ENCODE data around the gene MYO1D. TPM values are rescaled to one million over a fixed set of nuclear protein-coding genes. Genes with fewer than 3 reads are reported as not detected.
"Not testable (repeated sequence)": the region's sequence is repeated elsewhere in the genome, so short reads cannot be mapped to it uniquely, and the experiment has no call there.

The MYO1D gene
- total RNA-seq (2021; ENCODE audit: unreplicated experiment) (1.3 TPM), Bru-seq, nascent RNA (percentile 26 among the genes with signal in this experiment), BruChase-seq, experiment 1, labeled RNA remaining after a 2-hour chase (percentile 24 among the genes with signal in this experiment), BruChase-seq, experiment 2, labeled RNA remaining after a 6-hour chase (percentile 24 among the genes with signal in this experiment)
- polyA plus RNA-seq (2012; ENCODE audit: insufficient read length), result 0.87 TPM
- long read RNA-seq, partial matches to known transcripts, result 0 of 3 reads
- long read RNA-seq, other reads (novel, unspliced or antisense), result 1 of 3 reads

DNA sequence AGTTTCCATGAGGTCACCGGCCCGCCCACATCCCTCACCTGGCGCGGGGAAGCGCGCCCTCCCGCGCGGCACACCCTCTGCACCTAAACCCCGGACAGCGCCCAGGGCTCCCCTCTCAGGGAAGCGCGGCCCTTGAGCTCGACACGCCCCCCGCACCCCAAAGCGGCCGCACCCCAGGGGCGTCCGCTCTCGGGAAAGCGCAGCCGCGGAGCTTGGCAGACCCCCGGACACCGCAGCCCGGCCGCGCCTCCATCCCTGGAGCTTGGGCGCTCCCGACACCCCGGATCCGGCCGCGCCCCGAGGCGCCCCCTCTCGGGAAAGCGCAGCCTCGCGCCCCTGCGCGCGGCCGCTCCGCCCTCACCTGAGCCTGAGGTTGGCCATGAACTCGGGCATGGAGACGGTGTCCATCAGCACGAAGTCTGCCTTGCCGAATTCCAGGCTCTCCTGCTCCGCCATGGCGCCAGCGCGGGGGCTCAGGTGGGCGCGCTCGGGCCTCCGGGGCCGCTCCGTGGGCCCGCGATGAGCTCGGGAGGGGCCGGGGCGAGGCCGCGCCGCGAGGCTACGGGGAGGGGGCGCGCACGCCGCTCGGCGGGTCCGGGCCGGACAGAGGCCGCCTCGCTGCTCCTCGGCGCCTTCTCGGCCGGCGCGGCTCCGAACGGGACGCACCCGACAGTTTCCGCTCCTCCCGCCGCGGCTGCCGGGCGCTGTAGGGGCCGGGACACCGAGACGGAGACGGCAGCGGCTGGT is at the start of gene MYO1D:
TSS of gene MYO1D (minus strand) at position 708 of the 747 bp plus-strand sequence. CDS start at position 456, 252 bp downstream.
- Histone ChIP-seq H3K27me3 (ENCODE audit: control insufficient read depth, insufficient read depth, low read length) (peaks cover 20% of the 10 kb centered on the region), H3K4me3 (ENCODE audit: low read depth in 2 of 2, low read length in 2 of 2) (peak within 1 kb of the TSS; percentile 59 to 67), H3K27ac (ENCODE audit: low read length) (no peak within 1 kb of the TSS), H3K36me3 (ENCODE audit: control insufficient read depth, insufficient read depth, low read length) (no peaks in the 10 kb centered on the region), H3K4me1 (ENCODE audit: control insufficient read depth, insufficient read depth, low read length) (peaks cover 3% of the 10 kb centered on the region; the same call in 1 of the 2 replicates), H3K9me3 (ENCODE audit: control insufficient read depth, insufficient read depth, low read depth, low read length) (no peaks in the 10 kb centered on the region)
- intact Hi-C loops (cut with micrococcal nuclease; ENCODE audit: unreplicated experiment) (loop anchor here (2.0 kb wide), 1 partner anchor 94 kb away; no protein-coding TSS in a partner anchor), in situ Hi-C loops (cut with HindIII; ENCODE audit: low pct_unique_long_range_greater_than_20kb, low sequenced_read_pairs) (no loop called here)
- TF ChIP-seq POLR2AphosphoS5 (IDR thresholded peaks at IDR 0.05; ENCODE audit: low read depth, low read length) (no peak), REST (IDR thresholded peaks at IDR 0.05; ENCODE audit: insufficient read depth in 1 of 2, low read depth in 2 of 2, low read length in 1 of 2) (no peak), TCF7L2 (IDR thresholded peaks at IDR 0.05; ENCODE audit: low read depth, low read length) (no peak), SIN3A (IDR thresholded peaks at IDR 0.05; ENCODE audit: borderline replicate concordance, insufficient read depth, low read depth, low read length) (no peak), CTCF (IDR thresholded peaks at IDR 0.05) (no peak)
- DNase-seq (ENCODE audit: low read depth, low spot score) (no peak), ATAC-seq (peak; percentile 68)
- BruUV-seq (replicated peaks), result no TSS peak
- POLR2A ChIA-PET, result interaction anchor here (0.6 kb wide), 2 partner anchors 10 to 213 kb away, joined by 3 to 4 read pairs; no protein-coding TSS in a partner anchor
- CTCF ChIA-PET, result interaction anchor here (0.6 to 2.3 kb wide), 8 partner anchors 11 to 204 kb away, joined by 3 to 16 read pairs (median 3); a partner anchor contains a TSS

GRCh38 chr17:32926183-32926582 is 49.3 kb upstream of the MYO1D start:
- peaks cover 4% of the 10 kb centered on the region; the same call in 1 of the 2 replicates for H3K4me1 ChIP-seq (ENCODE audit: control insufficient read depth, insufficient read depth, low read length)
- CTCF ChIA-PET, result no interaction called here
- H3K27ac ChIP-seq (ENCODE audit: low read length), result no peak overlapping the region
- in situ Hi-C loops (cut with HindIII; ENCODE audit: low pct_unique_long_range_greater_than_20kb, low sequenced_read_pairs) (no loop called here), intact Hi-C loops (cut with micrococcal nuclease; ENCODE audit: unreplicated experiment) (no loop called here)
- BruUV-seq (replicated peaks), result no TSS peak
- H3K36me3 ChIP-seq (ENCODE audit: control insufficient read depth, insufficient read depth, low read length), result no peaks in the 10 kb centered on the region
- DNase-seq (ENCODE audit: low read depth, low spot score), result no peak
- no peak for ATAC-seq
- peaks cover 26% of the 10 kb centered on the region for H3K27me3 ChIP-seq (ENCODE audit: control insufficient read depth, insufficient read depth, low read length)
- POLR2A ChIA-PET, result no interaction called here
- TF ChIP-seq SIN3A (IDR thresholded peaks at IDR 0.05; ENCODE audit: borderline replicate concordance, insufficient read depth, low read depth, low read length), result no peak
- no peak for TF ChIP-seq CTCF (IDR thresholded peaks at IDR 0.05)
- no peak for TF ChIP-seq REST (IDR thresholded peaks at IDR 0.05; ENCODE audit: insufficient read depth in 1 of 2, low read depth in 2 of 2, low read length in 1 of 2)
- no peak for TF ChIP-seq POLR2AphosphoS5 (IDR thresholded peaks at IDR 0.05; ENCODE audit: low read depth, low read length)
- no peak for TF ChIP-seq TCF7L2 (IDR thresholded peaks at IDR 0.05; ENCODE audit: low read depth, low read length)
- H3K4me3 ChIP-seq (ENCODE audit: low read depth in 2 of 2, low read length in 2 of 2), result no peak overlapping the region
- no peaks in the 10 kb centered on the region for H3K9me3 ChIP-seq (ENCODE audit: control insufficient read depth, insufficient read depth, low read depth, low read length)

DNA sequence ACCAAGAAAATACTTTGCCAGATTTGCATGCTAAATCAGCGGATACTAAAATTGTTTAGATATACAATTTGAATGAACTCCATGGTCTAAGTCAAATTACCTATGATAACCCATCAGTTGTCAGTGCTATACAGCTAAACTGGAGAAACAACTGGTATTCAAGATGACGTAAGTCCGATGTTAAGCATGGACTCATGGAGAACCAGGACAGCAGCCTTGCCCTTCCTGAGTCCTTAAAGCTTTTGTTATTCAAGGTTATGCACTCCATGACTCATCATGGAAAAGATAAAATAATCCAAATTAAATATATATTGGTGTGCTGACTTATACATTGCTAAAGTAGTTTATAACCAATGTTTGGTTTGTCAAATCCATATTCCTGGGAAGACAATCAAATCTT is 47.0 kb upstream of the MYO1D start:
- in situ Hi-C loops (cut with HindIII; ENCODE audit: low pct_unique_long_range_greater_than_20kb, low sequenced_read_pairs); H3K4me1 ChIP-seq (ENCODE audit: control insufficient read depth, insufficient read depth, low read length); H3K4me3 ChIP-seq (ENCODE audit: low read depth in 2 of 2, low read length in 2 of 2); BruUV-seq (replicated peaks); intact Hi-C loops (cut with micrococcal nuclease; ENCODE audit: unreplicated experiment); POLR2A ChIA-PET; H3K9me3 ChIP-seq (ENCODE audit: control insufficient read depth, insufficient read depth, low read depth, low read length); H3K36me3 ChIP-seq (ENCODE audit: control insufficient read depth, insufficient read depth, low read length); DNase-seq (ENCODE audit: low read depth, low spot score); CTCF ChIA-PET; ATAC-seq; H3K27ac ChIP-seq (ENCODE audit: low read length): not testable (repeated sequence)
- peaks cover 14% of the 10 kb centered on the region for H3K27me3 ChIP-seq (ENCODE audit: control insufficient read depth, insufficient read depth, low read length)

Measured in Panc1 (cell line).